Stomach (tissue), 4 donors: ENCODE results near the gene EML3.

Experiments
- CTCF ChIP-seq, 7 experiments: fragments of 450-650 bp in 4 of 7; fragments of 200-600 bp in 3 of 7; sonication (generic) in 3 of 7; IDR thresholded peaks; one replicate each; pipeline ENCODE4 v1.5.1; 2016 to 2019; ENCODE audit warnings: antibody characterized with exemption in 7 of 7, control low read depth in 2 of 7, mild to moderate bottlenecking in 1 of 7
- POLR2A ChIP-seq, 4 donors: fragments of 450-650 bp; IDR thresholded peaks; one replicate each; pipeline ENCODE4 v1.6.1; 2016; ENCODE audit warnings: antibody characterized with exemption in 4 of 4, control low read depth in 2 of 4, mild to moderate bottlenecking in 1 of 4, moderate library complexity in 1 of 4
- POLR2AphosphoS5 ChIP-seq, 3 donors: sonication (generic); formaldehyde crosslinking; IDR thresholded peaks; one replicate each; pipeline ENCODE4 v1.6.1; 2016; ENCODE audit warnings: antibody characterized with exemption in 3 of 3

GRCh38 chr11:62599901-62600300 lies 12.7 kb downstream of the EML3 start:
- TF ChIP-seq CTCF (IDR thresholded peaks at IDR 0.05) (no peak), POLR2A (IDR thresholded peaks at IDR 0.05) (no peak), POLR2AphosphoS5 (IDR thresholded peaks at IDR 0.05) (no peak)
